Heart left ventricle (tissue), 16 donors: ENCODE data around the gene PEX11G. TPM values are rescaled to one million over a fixed set of nuclear protein-coding genes. Genes with fewer than 3 reads are reported as not detected.

ENCODE experiments used
- ATAC-seq, 4 donors: fragments of 200-7000 bp; cut with Tn5 transposase; one replicate each; pipeline ENCODE4 v1.9.1; 2020 to 2022; ENCODE audit warnings: moderate library complexity in 4 of 4, mild to moderate bottlenecking in 3 of 4, moderate number of reproducible peaks in 1 of 4
- DNase-seq, 5 donors: peaks; one replicate each; pipeline ENCODE4 v3.0.0-alpha.2; 2020
- H3K27ac ChIP-seq, 12 donors: fragments of 200-600 bp; sonication (generic) in 4 of 12; one replicate each; pipeline versions ENCODE4 v1.5.0 to v1.8.0; 2016 to 2022; ENCODE audit warnings: mild to moderate bottlenecking in 2 of 12
- H3K27me3 ChIP-seq, 9 donors: fragments of 200-600 bp; sonication (generic) in 2 of 9; one replicate each; pipeline versions ENCODE4 v1.5.1 to v1.8.0; 2016 to 2022; ENCODE audit warnings: mild to moderate bottlenecking in 3 of 9
- H3K36me3 ChIP-seq, 9 donors: fragments of 200-600 bp; sonication (generic) in 2 of 9; one replicate each; pipeline versions ENCODE4 v1.5.0 to v1.8.0; 2018 to 2022; ENCODE audit warnings: mild to moderate bottlenecking in 2 of 9
- H3K4me1 ChIP-seq, 12 donors: fragments of 200-600 bp; sonication (generic) in 4 of 12; one replicate each; pipeline versions ENCODE4 v1.5.0 to v1.8.0; 2016 to 2022; ENCODE audit warnings: mild to moderate bottlenecking in 3 of 12
- H3K4me3 ChIP-seq, 12 donors: fragments of 200-600 bp; sonication (generic) in 4 of 12; one replicate each; pipeline versions ENCODE4 v1.5.0 to v1.8.0; 2017 to 2022; ENCODE audit warnings: mild to moderate bottlenecking in 9 of 12, moderate library complexity in 4 of 12
- H3K9me3 ChIP-seq, 12 donors: fragments of 200-600 bp; sonication (generic) in 4 of 12; one replicate each; pipeline versions ENCODE4 v1.5.0 to v1.8.0; 2016 to 2022; ENCODE audit warnings: mild to moderate bottlenecking in 1 of 12
- POLR2A ChIP-seq, 2 donors: fragments of 450-650 bp; IDR thresholded peaks; one replicate each; pipeline ENCODE4 v1.6.1; 2017; ENCODE audit warnings: antibody characterized with exemption in 2 of 2, mild to moderate bottlenecking in 2 of 2, moderate library complexity in 2 of 2
- WGBS, 4 donors: extraction: QIAGEN DNeasy Blood & Tissue Kit in 2 of 4; methylation state at CpG; one replicate each; pipeline versions ENCODE4 v1.1.5 to v1.1.7; 2013 to 2018; 5-methylcytosine and 5-hydroxymethylcytosine counted together
- intact Hi-C, 10 donors: fragments of 100-400 bp; cut with DNase I; formaldehyde crosslinking; loops; one replicate each; pipeline versions ENCODE4 v1.11.1 to v1.14.2; 2022
- polyA plus RNA-seq, 2 donors: library from polyadenylated mRNA; stranded (reverse); fragments of 200-250 nt; gene quantifications; one replicate each; pipeline ENCODE4 v1.2.3, GENCODE V29; 2013
- total RNA-seq, 9 donors: library from RNA; depleted of rRNA in 2 of 9; stranded (reverse); fragments of >200 nt in 2 of 9; fragmentation: NEBNext Ultra II Directional in 3 of 9; extraction: Animal tissue kit (Norgen Biotek cat#: 25700) in 3 of 9; gene quantifications; one replicate each; pipeline versions ENCODE4 v1.1.0 to v1.2.4, GENCODE V29; 2016 to 2023
- TF ChIP-seq, protein P1 (sequence below), 12 donors: fragments of 200-600 bp; sonication (generic) in 4 of 12; IDR thresholded peaks; one replicate each; pipeline versions ENCODE4 v1.5.0 to v1.8.0; 2018 to 2022; ENCODE audit warnings: antibody characterized with exemption in 12 of 12, mild to moderate bottlenecking in 5 of 12
- donor health status: ischemic (EF 13 %, LVEDD 7.1; RV severe dilation, severe dysfunction).
- donor health status: healthy with polysubstance abuse.
- donor health status: DM: no; HTN: yes; CAD: no.
- donor health status: DM: no; HTN: no; CAD: no.
- donor health status: ischemic (EF 25% LVEDD 6.9; RV normal size, moderate dysfunction).
- donor health status: ischemic (EF 25% LVEDD 5.7; RV mildly dilated, moderate dysfunction).
- donor health status: healthy.
- donor health status: DM: yes; HTN: yes; CAD: no.
- donor health status: ischemic (EF 35%, LVEDD 5.7; RV mildly dilated, moderate dysfunction).
- donor health status: nonischemic (EF 11% LVEDD 7.7; RV severe dilation, severe dysfunction).
- donor health status: DM: yes; HTN: yes; CAD: no.
- donor health status: PGD.
- donor health status: ischemic (EF 29% LVEDD 5.4; RV normal size, mild dysfunction).
- donor health status: nonischemic (EF 23%, LVEDD 6.1; RV moderate dilation, normal function).

The PEX11G gene
- total and polyA plus RNA-seq, 11 donors, result 0.55 to 3.4 (median 1.5) TPM

DNA sequence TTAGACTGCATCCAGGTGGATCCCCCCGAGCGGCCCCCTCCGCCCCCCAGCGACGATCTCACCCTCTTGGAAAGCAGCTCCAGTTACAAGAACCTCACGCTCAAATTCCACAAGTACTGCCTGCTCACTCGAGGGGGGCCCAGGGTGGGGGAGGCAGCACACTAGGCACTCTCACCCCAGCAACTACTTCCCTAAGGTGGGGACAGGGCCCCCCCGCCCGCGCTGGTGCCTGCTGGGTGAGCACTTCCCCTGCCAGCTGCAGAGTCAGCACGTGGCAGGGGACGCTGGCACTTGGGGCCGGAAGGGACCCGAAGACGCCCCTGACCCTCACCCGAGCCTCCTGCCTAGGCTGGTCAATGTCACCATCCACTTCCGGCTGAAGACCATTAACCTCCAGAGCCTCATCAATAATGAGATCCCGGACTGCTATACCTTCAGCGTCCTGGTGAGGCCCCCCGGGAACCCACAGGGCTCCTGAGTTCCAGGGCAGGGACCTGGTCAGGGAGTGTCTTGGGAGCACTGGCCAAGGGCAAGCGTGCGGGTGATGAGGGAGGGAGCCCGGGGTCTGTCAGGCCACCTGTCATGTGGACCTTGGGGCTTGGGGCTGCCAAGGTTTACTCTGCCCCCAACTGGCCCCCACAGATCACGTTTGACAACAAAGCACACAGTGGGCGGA, 38.8 kb upstream of the PEX11G start:
- 81 to 88% (median 83%) methylated on average over 13 to 25 of the region's 25 CpGs for WGBS, 4 donors
- Histone ChIP-seq H3K4me3 (no peak overlapping the region), H3K9me3 (no peaks in the 10 kb centered on the region), H3K27ac (peak overlapping the region in 1 of 12 donors; percentile 46), H3K36me3 (peaks cover 0 to 69% (median 40%) of the 10 kb centered on the region in 9 donors), H3K4me1 (peaks cover 0 to 33% (median 12%) of the 10 kb centered on the region in 12 donors), H3K27me3 (no peaks in the 10 kb centered on the region)
- intact Hi-C loops, result loop anchor here in 1 of 10 donors (10.0 kb wide), 1 partner anchor 133 kb away; no protein-coding TSS in a partner anchor
- DNase-seq (peak in 3 of 5 donors; percentile 62 to 82 (median 78)), ATAC-seq (peak in 3 of 4 donors; percentile 21 to 55 (median 54))
- TF ChIP-seq, protein P1, sequence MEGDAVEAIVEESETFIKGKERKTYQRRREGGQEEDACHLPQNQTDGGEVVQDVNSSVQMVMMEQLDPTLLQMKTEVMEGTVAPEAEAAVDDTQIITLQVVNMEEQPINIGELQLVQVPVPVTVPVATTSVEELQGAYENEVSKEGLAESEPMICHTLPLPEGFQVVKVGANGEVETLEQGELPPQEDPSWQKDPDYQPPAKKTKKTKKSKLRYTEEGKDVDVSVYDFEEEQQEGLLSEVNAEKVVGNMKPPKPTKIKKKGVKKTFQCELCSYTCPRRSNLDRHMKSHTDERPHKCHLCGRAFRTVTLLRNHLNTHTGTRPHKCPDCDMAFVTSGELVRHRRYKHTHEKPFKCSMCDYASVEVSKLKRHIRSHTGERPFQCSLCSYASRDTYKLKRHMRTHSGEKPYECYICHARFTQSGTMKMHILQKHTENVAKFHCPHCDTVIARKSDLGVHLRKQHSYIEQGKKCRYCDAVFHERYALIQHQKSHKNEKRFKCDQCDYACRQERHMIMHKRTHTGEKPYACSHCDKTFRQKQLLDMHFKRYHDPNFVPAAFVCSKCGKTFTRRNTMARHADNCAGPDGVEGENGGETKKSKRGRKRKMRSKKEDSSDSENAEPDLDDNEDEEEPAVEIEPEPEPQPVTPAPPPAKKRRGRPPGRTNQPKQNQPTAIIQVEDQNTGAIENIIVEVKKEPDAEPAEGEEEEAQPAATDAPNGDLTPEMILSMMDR (IDR thresholded peaks at IDR 0.05), result no peak

DNA sequence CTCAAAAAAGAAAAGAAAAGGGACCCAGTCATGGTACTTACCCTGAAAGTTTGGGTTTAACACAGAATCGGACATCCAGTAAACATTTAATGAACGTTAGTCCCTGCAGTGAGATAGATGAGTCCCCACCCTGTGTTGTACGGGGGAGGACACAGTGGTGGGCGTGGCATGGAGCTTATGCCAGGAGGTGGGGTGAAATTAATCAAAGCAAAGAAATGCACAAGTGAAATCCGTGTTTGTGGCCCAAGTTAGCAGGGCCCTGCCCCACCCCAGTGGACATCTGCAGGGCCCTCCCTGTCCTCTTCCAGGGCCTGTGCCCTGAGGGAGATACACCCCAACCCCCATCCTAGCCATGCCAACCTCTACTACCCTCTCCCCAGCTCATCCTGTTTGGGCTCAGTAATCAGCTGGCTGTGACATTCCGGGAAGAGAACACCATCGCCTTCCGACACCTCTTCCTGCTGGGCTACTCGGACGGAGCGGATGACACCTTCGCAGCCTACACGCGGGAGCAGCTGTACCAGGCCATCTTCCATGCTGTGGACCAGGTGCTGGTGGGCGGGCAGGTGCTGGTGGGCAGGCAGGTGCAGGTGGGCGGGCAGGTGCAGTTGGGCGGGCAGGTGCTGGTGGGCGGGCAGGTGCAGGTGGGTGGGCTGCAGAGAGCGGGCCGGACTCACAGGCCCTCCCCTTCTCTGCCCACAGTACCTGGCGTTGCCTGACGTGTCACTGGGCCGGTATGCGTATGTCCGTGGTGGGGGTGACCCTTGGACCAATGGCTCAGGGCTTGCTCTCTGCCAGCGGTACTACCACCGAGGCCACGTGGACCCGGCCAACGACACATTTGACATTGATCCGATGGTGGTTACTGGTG, 37.5 kb upstream of the PEX11G start:
- H3K27ac ChIP-seq, result no peak overlapping the region
- TF ChIP-seq, protein P1 (IDR thresholded peaks at IDR 0.05), result no peak
- TF ChIP-seq POLR2A (IDR thresholded peaks at IDR 0.05), result no peak
- ATAC-seq (no peak), DNase-seq (peak in 1 of 5 donors; percentile 51)
- WGBS, 4 donors, result 86 to 92% (median 89%) methylated on average over 26 to 31 of the region's 31 CpGs
- H3K4me1 ChIP-seq, result peaks cover 0 to 41% (median 17%) of the 10 kb centered on the region in 12 donors
- intact Hi-C loops, result loop anchor here in 1 of 10 donors (10.0 kb wide), 1 partner anchor 131 kb away; no protein-coding TSS in a partner anchor
- H3K4me3 ChIP-seq, result no peak overlapping the region
- no peaks in the 10 kb centered on the region for H3K9me3 ChIP-seq
- no peaks in the 10 kb centered on the region for H3K27me3 ChIP-seq
- H3K36me3 ChIP-seq, result peaks cover 0 to 67% (median 40%) of the 10 kb centered on the region in 9 donors

DNA sequence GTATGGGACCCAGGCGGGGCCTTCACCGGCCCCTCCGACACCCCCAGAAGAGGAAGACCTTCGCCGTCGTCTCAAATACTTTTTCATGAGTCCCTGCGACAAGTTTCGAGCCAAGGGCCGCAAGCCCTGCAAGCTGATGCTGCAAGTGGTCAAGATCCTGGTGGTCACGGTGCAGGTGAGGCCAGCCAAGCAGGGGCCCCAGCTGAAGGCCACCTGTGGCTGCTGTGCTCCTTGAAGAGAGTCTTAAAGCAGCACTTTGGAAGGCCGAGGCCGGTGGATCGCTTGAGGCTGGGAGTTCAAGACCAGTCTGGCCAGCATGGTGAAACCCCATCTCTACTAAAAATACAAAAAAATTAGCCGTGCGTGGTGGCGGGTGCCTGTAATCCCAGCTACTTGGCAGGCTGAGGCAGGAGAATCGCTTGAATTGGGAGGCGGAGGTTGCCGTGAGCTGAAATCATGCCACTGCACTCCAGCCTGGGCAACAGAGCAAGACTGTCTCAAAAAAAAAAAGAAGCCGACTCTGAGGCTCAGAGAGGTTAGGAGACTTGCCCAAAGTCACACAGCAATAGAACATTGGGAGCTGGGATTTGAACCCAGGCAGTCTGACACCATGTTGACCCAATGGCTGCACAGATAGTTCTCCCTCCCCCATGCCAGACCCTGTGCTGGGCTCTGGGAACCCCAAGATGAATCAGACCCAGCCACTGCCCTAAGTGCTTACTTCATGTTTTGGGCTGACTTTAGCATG, 36.3 kb upstream of the PEX11G start:
- intact Hi-C loops, result loop anchor here in 4 of 10 donors (5.0 to 10.0 kb wide), 2 partner anchors 38 to 130 kb away; partner anchors contain the start of gene PEX11G (in 3 of the 4)
- DNase-seq, result peak in 1 of 5 donors; percentile 17
- H3K27me3 ChIP-seq, result no peaks in the 10 kb centered on the region
- H3K36me3 ChIP-seq, result peaks cover 0 to 62% (median 34%) of the 10 kb centered on the region in 9 donors
- H3K4me3 ChIP-seq, result no peak overlapping the region
- H3K9me3 ChIP-seq, result no peaks in the 10 kb centered on the region
- peaks cover 0 to 41% (median 17%) of the 10 kb centered on the region in 12 donors for H3K4me1 ChIP-seq
- no peak for ATAC-seq
- TF ChIP-seq POLR2A (IDR thresholded peaks at IDR 0.05), result no peak
- TF ChIP-seq, protein P1 (IDR thresholded peaks at IDR 0.05), result no peak
- no peak overlapping the region for H3K27ac ChIP-seq
- 93 to 96% (median 95%) methylated on average over 20 of the region's 20 CpGs for WGBS, 4 donors
